GOT3 (cell line): ENCODE data around the gene EDEM2.
"Not testable (repeated sequence)": the region's sequence is repeated elsewhere in the genome, so short reads cannot be mapped to it uniquely, and the experiment has no call there.

Experiments
- DNase-seq: peaks from one replicate; lab custom pipeline; 2025; ENCODE audit warnings: mixed read lengths; lab: John Stamatoyannopoulos, UW

The EDEM2 gene

GRCh38 chr20:35087791-35088190, 59.3 kb downstream of the EDEM2 start:
- no peak for DNase-seq

- no peak for DNase-seq
Measured at GRCh38 chr20:35087355-35087754, 59.8 kb downstream of the EDEM2 start.

- no peak for DNase-seq
Measured at GRCh38 chr20:35085477-35086225, 61.5 kb downstream of the EDEM2 start.

GRCh38 chr20:35084998-35085397, 62.1 kb downstream of the EDEM2 start:
- no peak for DNase-seq

GRCh38 chr20:35080348-35080642, 66.8 kb downstream of the EDEM2 start:
- not testable (repeated sequence) for DNase-seq

- no peak for DNase-seq
Measured at GRCh38 chr20:35079472-35080347, 67.4 kb downstream of the EDEM2 start.

- no peak for DNase-seq
Measured at GRCh38 chr20:35077872-35078271, 69.3 kb downstream of the EDEM2 start.

- DNase-seq, result no peak
Measured at GRCh38 chr20:35077341-35077740, 69.8 kb downstream of the EDEM2 start.

GRCh38 chr20:35071436-35072153, 75.5 kb downstream of the EDEM2 start:
- DNase-seq, result not testable (repeated sequence)

- DNase-seq, result no peak
Measured at GRCh38 chr20:35066194-35066593, 80.9 kb downstream of the EDEM2 start.
